Cardiac fibroblast (primary cell): ENCODE measurements around the gene PAGE2.
A peak's percentile ranks its signal among the peaks of the same experiment; 100 is the strongest.
"Not testable (repeated sequence)": the region's sequence is repeated elsewhere in the genome, so short reads cannot be mapped to it uniquely, and the experiment has no call there.

Source experiments
- DNase-seq, 2 donors: peaks; one replicate each; pipeline versions ENCODE4 v3.0.0 to v3.0.0-alpha.2; 2010; ENCODE audit warnings: low read depth in 2 of 2
- H3K4me3 ChIP-seq, 2 donors: replicated peaks in 1 of 2; 1 replicate in 1 of 2; 2 replicates in 1 of 2; pipeline ENCODE4 v1.5.1; 2011; ENCODE audit warnings: low read depth in 2 of 2, low read length in 2 of 2, mild to moderate bottlenecking in 2 of 2, moderate library complexity in 1 of 2
- TF ChIP-seq, protein P1 (sequence below): IDR thresholded peaks from one replicate; pipeline ENCODE4 v1.5.1; 2011; ENCODE audit warnings: low read depth, mild to moderate bottlenecking, low read length, inconsistent platforms

Gene PAGE2, protein sequence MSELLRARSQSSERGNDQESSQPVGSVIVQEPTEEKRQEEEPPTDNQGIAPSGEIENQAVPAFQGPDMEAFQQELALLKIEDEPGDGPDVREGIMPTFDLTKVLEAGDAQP

DNA sequence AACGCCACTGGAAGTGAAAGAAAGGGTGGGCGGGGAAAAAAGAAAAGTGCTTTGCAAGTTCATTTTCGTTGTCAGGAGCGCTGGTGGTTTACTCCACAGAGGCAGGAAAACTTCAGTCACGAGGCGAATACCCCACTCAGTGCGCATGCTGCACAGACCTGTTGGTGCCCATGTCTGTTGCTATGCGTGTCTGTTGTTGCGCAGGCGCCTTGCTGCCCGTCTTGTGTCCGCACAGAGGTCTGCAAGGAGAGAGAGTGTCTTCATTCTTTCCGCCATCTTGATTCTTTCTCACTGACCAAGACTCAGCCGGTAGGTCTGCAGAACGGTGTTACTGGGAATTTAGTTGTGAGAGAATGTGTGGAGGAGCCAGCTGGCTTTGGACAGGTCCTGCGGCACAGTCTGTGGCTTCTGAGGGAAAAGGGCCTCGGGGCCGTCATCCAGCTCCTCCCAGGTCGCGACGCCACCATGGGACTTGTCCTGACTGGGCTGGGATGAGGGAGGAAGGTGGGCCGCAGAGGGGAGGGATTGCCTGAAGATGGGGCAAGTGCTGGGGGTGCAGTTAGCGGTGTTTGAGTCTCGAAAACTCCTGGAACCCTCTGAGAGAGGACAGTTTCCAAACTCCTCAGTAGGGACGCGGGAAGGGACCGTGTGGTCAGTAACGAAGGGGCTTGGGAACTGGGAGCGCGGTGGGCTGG, at the start of gene PAGE2:
Gene PAGE2, plus strand, starts transcription at position 224 of the 695 bp plus-strand sequence. CDS start 1,003 bp downstream, outside the sequence.
- no peak for DNase-seq
- TF ChIP-seq, protein P1, sequence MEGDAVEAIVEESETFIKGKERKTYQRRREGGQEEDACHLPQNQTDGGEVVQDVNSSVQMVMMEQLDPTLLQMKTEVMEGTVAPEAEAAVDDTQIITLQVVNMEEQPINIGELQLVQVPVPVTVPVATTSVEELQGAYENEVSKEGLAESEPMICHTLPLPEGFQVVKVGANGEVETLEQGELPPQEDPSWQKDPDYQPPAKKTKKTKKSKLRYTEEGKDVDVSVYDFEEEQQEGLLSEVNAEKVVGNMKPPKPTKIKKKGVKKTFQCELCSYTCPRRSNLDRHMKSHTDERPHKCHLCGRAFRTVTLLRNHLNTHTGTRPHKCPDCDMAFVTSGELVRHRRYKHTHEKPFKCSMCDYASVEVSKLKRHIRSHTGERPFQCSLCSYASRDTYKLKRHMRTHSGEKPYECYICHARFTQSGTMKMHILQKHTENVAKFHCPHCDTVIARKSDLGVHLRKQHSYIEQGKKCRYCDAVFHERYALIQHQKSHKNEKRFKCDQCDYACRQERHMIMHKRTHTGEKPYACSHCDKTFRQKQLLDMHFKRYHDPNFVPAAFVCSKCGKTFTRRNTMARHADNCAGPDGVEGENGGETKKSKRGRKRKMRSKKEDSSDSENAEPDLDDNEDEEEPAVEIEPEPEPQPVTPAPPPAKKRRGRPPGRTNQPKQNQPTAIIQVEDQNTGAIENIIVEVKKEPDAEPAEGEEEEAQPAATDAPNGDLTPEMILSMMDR, result no peak
- no peak within 1 kb of the TSS for H3K4me3 ChIP-seq

DNA sequence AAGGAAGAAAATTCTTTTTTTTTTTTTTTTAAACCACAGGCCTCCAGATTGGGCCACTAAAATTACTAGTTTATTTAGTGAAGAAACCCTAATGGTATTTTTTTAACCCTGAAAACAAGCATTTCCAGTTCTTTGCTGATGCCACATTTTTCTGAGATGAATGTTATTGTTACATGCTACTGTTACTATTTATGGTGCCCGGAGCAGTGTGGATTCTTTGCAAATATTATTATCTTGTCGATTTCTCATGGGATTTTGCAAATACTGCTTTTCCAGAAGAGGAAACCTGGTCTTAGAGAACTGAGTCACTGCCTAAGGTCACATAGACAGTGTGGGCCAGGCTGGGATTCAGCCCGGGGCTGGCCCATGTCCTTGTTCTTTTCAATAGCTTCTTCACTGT, 49.3 kb upstream of the PAGE2 start:
- DNase-seq, result peak in 1 of 2 donors; percentile 49

DNA sequence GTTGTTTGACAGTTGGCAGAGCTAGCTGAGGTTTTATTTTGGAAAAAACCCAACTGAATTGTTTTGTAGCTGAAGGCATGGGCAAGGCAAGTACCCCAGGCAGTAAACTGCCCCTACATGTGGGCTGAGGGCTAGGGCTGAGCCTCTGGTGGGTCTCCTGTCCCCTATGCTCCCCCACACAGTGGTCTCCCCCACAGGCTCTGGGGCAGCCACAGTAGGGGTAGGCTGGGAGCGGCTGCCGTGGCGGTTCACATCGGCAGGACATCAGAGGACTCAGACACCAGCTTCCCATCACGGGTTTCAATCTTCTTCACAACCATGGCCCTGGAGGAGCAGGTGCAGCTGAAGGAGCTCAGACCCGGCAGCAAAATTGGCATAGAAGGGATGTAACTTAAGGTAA, 47.3 kb upstream of the PAGE2 start:
- TF ChIP-seq, protein P1, result no peak
- DNase-seq, result no peak
- no peak overlapping the region for H3K4me3 ChIP-seq

More for the DNA sequence above, 49.3 kb upstream of the PAGE2 start:
- H3K4me3 ChIP-seq, result no peak overlapping the region
- TF ChIP-seq, protein P1, result no peak

DNA sequence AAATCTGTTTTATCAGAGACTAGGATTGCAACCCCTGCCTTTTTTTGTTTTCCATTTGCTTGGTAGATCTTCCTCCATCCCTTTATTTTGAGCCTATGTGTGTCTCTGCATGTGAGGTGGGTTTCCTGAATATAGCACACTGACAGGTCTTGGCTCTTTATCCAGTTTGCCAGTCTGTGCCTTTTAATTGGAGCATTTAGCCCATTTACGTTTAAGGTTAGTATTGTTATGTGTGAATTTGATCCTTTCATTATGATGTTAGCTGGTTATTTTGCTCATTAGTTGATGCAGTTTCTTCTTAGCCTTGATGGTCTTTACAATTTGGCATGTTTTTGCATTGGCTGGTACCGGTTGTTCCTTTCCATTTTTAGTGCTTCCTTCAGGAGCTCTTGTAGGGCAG, 38.2 kb upstream of the PAGE2 start:
- not testable (repeated sequence) for H3K4me3 ChIP-seq, DNase-seq

DNA sequence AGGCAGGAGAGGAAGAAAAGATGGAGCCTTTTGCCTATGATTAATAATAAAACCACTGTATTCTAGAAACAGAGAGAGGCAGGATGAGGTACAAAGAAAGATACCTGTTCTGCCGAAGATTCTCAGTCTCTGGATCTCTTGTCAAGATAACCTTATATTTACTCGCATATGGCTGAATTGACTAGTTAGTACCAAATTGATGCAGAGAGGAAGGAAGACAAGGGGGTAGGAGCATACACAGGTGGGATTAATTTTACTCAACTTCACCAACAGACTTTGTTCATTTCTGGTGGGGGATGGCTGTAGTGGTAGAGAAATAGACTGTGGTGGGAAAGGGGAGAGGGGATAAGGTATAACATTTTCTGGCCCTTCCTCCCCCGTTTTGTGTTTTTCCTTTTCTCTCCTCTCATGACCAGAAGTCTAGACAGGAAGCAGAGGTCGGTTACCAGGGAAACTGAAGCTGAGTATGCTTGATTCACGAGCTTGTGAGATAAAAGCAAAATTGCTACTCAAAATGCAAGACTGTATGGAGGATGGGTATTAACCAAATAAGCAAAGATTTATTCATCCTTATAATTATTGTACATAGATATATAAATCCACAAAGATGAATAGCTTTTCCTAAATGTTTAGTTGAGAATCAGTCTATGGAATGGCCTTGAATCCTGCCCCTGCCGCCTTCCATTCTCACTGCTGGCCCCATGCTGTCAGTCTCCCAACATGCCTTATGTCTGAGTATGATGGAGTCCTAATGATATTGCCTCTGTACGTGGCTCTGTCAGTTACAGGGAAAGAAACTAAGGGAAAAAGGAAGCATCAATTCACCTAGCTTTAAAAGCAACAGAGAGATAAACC, 31.8 kb upstream of the PAGE2 start:
- TF ChIP-seq, protein P1, result no peak
- H3K4me3 ChIP-seq, result no peak overlapping the region
- DNase-seq, result peak; percentile 66 to 71

DNA sequence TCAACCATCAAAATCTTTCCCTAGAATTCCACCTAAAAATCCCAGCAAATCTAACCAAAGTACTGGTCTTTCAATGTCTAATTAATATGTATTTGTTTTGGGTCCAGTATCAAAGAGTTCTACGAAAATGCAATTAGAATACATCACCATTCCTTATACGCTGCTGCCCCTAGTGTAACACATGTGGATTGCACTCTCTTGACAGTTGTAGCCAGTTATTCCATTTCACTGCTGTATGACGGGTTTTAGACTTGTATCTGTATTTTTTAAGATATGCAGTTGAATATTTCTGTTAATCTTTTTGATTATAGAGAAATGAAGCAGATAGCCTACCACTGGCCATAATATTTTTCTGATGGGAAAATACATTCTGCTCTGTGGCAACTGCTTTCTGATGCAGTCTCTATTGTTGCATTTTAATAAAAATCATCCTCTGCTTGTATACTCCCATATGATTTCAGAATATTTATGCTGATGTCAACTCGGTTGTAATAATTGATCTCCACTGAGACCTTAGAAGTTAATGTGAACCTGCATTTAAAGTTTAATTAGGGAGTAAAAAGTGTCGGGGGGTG, 31.1 kb upstream of the PAGE2 start:
- DNase-seq, result peak; percentile 49
- no peak overlapping the region for H3K4me3 ChIP-seq

DNA sequence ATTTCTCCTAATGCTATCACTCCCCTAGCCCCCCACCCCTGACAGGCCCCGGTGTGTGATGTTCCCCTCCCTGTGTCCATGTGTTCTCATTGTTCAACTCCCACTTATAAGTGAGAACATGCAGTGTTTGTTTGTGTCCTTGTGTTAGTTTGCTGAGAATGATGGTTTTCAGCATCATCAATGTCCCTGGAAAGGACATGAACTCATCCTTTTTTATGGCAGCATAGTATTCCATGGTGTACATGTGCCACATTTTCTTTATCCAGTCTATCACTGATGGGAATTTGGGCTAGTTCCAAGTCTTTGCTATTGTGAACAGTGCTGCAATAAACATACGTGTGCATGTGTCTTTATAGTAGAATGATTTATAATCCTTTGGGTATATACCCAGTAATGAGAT, 21.6 kb upstream of the PAGE2 start:
- not testable (repeated sequence) for DNase-seq, H3K4me3 ChIP-seq

More for the DNA sequence above, 31.1 kb upstream of the PAGE2 start:
- TF ChIP-seq, protein P1, result peak; percentile 65
